Tibial nerve (tissue), 4 donors: ENCODE results near the gene MCOLN2.

ENCODE experiments used
- CTCF ChIP-seq, 5 experiments: fragments of 200-600 bp in 3 of 5; fragments of 450-650 bp in 2 of 5; sonication (generic) in 3 of 5; IDR thresholded peaks; one replicate each; pipeline ENCODE4 v1.5.1; 2016 to 2019; ENCODE audit warnings: antibody characterized with exemption in 5 of 5, mild to moderate bottlenecking in 3 of 5, moderate library complexity in 2 of 5
- EP300 ChIP-seq, 2 donors: sonication (generic); formaldehyde crosslinking; IDR thresholded peaks; one replicate each; pipeline ENCODE4 v1.6.1; 2017; ENCODE audit warnings: antibody characterized with exemption in 2 of 2, mild to moderate bottlenecking in 1 of 2
- POLR2A ChIP-seq, 2 donors: fragments of 450-650 bp; IDR thresholded peaks; one replicate each; pipeline ENCODE4 v1.6.1; 2017; ENCODE audit warnings: antibody characterized with exemption in 2 of 2, mild to moderate bottlenecking in 2 of 2, moderate library complexity in 2 of 2

GRCh38 chr1:85042413-85042812 lies 45.5 kb upstream of the MCOLN2 start:
- no peak for TF ChIP-seq CTCF (IDR thresholded peaks at IDR 0.05)
- TF ChIP-seq POLR2A (IDR thresholded peaks at IDR 0.05): no peak
- TF ChIP-seq EP300 (IDR thresholded peaks at IDR 0.05): no peak
